Rectal smooth muscle tissue (tissue), 1 donor: ENCODE data around the gene MRPL20.

ENCODE experiments used
- H3K27ac ChIP-seq: one replicate; pipeline ENCODE4 v1.7.0; 2013; ENCODE audit warnings: low read depth, low read length, inconsistent platforms
- H3K27me3 ChIP-seq: one replicate; pipeline ENCODE4 v1.7.0; 2013; ENCODE audit warnings: low read length; ENCODE audit not compliant: control insufficient read depth, insufficient read depth
- H3K36me3 ChIP-seq: one replicate; pipeline ENCODE4 v1.7.0; 2013; ENCODE audit warnings: low read length; ENCODE audit not compliant: control insufficient read depth, insufficient read depth
- H3K4me1 ChIP-seq: one replicate; pipeline ENCODE4 v1.7.0; 2013; ENCODE audit warnings: low read length; ENCODE audit not compliant: control insufficient read depth, insufficient read depth
- H3K4me3 ChIP-seq: one replicate; pipeline ENCODE4 v1.7.0; 2013; ENCODE audit warnings: low read length
- H3K9ac ChIP-seq: one replicate; pipeline ENCODE4 v1.7.0; 2013; ENCODE audit warnings: low read length

The MRPL20 gene

GRCh38 chr1:1442069-1442770 lies 35.1 kb upstream of the MRPL20 start:
- Histone ChIP-seq H3K36me3 (no peaks in the 10 kb centered on the region), H3K27me3 (no peaks in the 10 kb centered on the region), H3K4me1 (peaks cover 4% of the 10 kb centered on the region), H3K4me3 (no peak overlapping the region), H3K27ac (no peak overlapping the region), H3K9ac (no peak overlapping the region)

- H3K27ac ChIP-seq: no peak overlapping the region
- H3K27me3 ChIP-seq: no peaks in the 10 kb centered on the region
- no peak overlapping the region for H3K9ac ChIP-seq
- peaks cover 6% of the 10 kb centered on the region for H3K4me1 ChIP-seq
- H3K4me3 ChIP-seq: no peak overlapping the region
- no peaks in the 10 kb centered on the region for H3K36me3 ChIP-seq
Measured at GRCh38 chr1:1441002-1441888, 34.2 kb upstream of the MRPL20 start.

- Histone ChIP-seq H3K9ac (no peak overlapping the region), H3K4me3 (no peak overlapping the region), H3K27ac (no peak overlapping the region), H3K4me1 (peaks cover 6% of the 10 kb centered on the region), H3K27me3 (no peaks in the 10 kb centered on the region), H3K36me3 (no peaks in the 10 kb centered on the region)
Measured at GRCh38 chr1:1440262-1441001, 33.3 kb upstream of the MRPL20 start.

- no peaks in the 10 kb centered on the region for H3K27me3 ChIP-seq
- H3K4me3 ChIP-seq: no peak overlapping the region
- no peak overlapping the region for H3K27ac ChIP-seq
- H3K4me1 ChIP-seq: peaks cover 11% of the 10 kb centered on the region
- H3K36me3 ChIP-seq: no peaks in the 10 kb centered on the region
- H3K9ac ChIP-seq: no peak overlapping the region
Measured at GRCh38 chr1:1439546-1440261, 32.6 kb upstream of the MRPL20 start.

GRCh38 chr1:1438531-1439381 lies 31.7 kb upstream of the MRPL20 start:
- no peak overlapping the region for H3K4me3 ChIP-seq
- no peak overlapping the region for H3K27ac ChIP-seq
- H3K4me1 ChIP-seq: peaks cover 20% of the 10 kb centered on the region
- H3K9ac ChIP-seq: no peak overlapping the region
- no peaks in the 10 kb centered on the region for H3K36me3 ChIP-seq
- no peaks in the 10 kb centered on the region for H3K27me3 ChIP-seq

- Histone ChIP-seq H3K4me3 (no peak overlapping the region), H3K36me3 (no peaks in the 10 kb centered on the region), H3K27me3 (no peaks in the 10 kb centered on the region), H3K4me1 (peaks cover 28% of the 10 kb centered on the region), H3K27ac (no peak overlapping the region), H3K9ac (no peak overlapping the region)
Measured at GRCh38 chr1:1437904-1438376, 30.8 kb upstream of the MRPL20 start.

GRCh38 chr1:1437033-1437903 lies 30.2 kb upstream of the MRPL20 start:
- Histone ChIP-seq H3K27ac (peak overlapping the region; percentile 18), H3K9ac (no peak overlapping the region), H3K27me3 (no peaks in the 10 kb centered on the region), H3K36me3 (no peaks in the 10 kb centered on the region), H3K4me1 (peaks cover 32% of the 10 kb centered on the region), H3K4me3 (peak overlapping the region; percentile 4)

- Histone ChIP-seq H3K4me1 (peaks cover 35% of the 10 kb centered on the region), H3K36me3 (no peaks in the 10 kb centered on the region), H3K4me3 (peak overlapping the region; percentile 62), H3K9ac (no peak overlapping the region), H3K27me3 (no peaks in the 10 kb centered on the region), H3K27ac (peak overlapping the region; percentile 18)
Measured at GRCh38 chr1:1436630-1437032, 29.5 kb upstream of the MRPL20 start.

GRCh38 chr1:1435911-1436629 lies 29.0 kb upstream of the MRPL20 start:
- no peak overlapping the region for H3K9ac ChIP-seq
- H3K4me1 ChIP-seq: peaks cover 39% of the 10 kb centered on the region
- H3K4me3 ChIP-seq: peak overlapping the region; percentile 62
- no peaks in the 10 kb centered on the region for H3K27me3 ChIP-seq
- H3K36me3 ChIP-seq: no peaks in the 10 kb centered on the region
- H3K27ac ChIP-seq: peak overlapping the region; percentile 11

GRCh38 chr1:1435106-1435903 lies 28.2 kb upstream of the MRPL20 start, which contains the start of gene VWA1:
TSS of gene VWA1 (plus strand) at chr1:1435690. CDS start at chr1:1435749, 59 bp downstream.
- H3K4me1 ChIP-seq: peaks cover 43% of the 10 kb centered on the region
- peak within 1 kb of the TSS; percentile 98 for H3K27ac ChIP-seq
- no peaks in the 10 kb centered on the region for H3K27me3 ChIP-seq
- peak within 1 kb of the TSS; percentile 45 for H3K9ac ChIP-seq
- peak within 1 kb of the TSS; percentile 68 for H3K4me3 ChIP-seq
- no peaks in the 10 kb centered on the region for H3K36me3 ChIP-seq
